ENCODE results near the gene NPAS3.

NPAS3 gene

GRCh38 chr14:33736299-33736825 lies 797.7 kb downstream of the NPAS3 start:
- DNase-seq = no peak

GRCh38 chr14:33736979-33737378 lies 798.3 kb downstream of the NPAS3 start:
- no peak for DNase-seq

DNA sequence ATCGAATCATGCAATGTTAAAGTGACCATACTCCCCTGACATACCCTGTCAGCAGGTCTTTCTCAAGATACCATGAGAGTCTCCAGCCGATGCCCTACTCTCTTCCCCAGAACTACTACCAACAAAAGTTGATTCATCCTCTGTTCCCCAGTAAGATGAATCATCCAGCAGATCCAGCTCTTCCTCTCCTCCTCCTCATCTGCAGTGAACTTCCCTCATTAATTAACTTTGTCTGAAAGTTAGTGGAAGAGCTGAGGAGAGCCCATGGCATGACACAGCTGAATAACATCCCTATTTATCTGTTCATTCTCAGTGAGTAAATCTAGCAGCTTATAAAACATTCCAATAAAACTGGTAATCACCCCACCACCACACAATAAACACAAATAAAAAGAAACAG lies 798.8 kb downstream of the NPAS3 start:
- no peak for DNase-seq

GRCh38 chr14:33738029-33738428 lies 799.4 kb downstream of the NPAS3 start:
- DNase-seq = no peak

GRCh38 chr14:33738491-33738890 lies 799.8 kb downstream of the NPAS3 start:
- DNase-seq = no peak

DNA sequence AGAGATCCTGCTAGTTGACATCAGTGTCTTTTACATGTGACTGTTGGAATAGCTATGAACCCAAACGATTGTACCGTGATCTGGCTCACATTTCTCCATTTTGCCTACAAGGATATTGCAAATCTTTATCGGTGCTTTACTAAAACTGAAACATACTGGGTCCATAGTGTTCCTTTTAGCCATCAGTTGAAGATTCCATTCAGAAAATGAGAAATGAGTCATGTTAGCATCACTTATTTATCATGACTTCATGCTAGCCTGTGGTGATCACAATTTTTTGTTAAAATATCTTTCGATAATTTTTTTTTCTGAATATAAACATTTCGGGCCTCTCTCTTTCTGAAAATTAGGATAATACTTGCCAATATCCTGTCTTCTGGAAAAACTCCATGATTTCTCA lies 801.9 kb downstream of the NPAS3 start:
- DNase-seq = no peak

DNA sequence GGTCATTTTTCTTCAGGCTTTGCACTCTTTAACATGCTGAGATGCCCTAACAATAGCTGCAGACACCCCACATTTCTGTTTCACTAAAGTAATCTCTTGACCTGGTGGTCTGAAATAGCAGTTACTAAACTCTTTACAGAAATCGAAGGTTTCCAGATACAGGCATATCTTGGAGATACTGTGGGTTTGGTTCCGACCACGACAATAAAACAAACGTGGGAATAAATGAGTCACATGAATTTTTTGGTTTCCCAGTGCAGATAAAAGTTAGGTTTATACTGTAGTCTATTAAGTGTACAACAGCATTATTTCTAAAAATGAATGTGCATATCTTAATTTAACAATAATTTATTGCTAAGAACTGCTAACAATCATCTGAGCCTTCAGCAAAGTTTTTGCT lies 803.5 kb downstream of the NPAS3 start:
- DNase-seq = no peak

DNA sequence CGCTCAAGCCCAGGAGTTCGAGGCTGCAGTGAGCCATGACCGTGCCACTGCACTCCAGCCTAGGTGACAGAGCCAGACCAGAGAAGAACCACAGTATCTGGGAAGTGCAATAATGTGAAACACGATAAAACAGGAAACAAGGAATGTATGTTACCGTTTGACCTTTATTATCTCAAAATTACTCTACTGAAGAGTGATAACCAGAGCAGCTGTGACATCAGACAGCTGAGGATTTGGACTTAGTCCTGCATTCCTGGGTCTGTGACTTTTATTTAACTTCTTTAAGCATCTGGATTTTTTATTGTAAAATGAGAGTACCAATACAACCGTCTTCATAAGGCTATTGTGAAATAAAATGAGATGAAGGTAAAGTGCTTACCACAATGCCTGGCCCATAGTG lies 806.5 kb downstream of the NPAS3 start:
- no peak for DNase-seq

DNA sequence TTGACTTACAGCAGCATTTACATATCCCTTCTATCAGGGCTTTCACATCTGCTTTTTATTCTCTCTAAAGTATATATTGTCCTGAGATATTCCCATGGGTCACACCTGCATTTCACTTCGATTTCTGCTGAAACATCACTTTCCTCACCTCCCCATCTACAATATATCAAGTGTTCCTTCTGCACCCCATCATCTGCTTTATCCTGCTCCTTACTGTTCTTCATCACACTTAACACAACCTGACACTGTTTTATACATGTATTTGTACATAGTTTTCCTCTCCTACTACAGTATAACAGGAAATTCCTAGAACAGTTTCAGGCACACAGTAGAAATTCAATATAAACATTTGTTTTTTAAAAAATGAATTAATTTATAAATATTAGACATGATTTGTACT lies 809.1 kb downstream of the NPAS3 start:
- DNase-seq = no peak

- DNase-seq = no peak
Measured at GRCh38 chr14:33754261-33754660, 815.6 kb downstream of the NPAS3 start.

- DNase-seq = no peak
Measured at GRCh38 chr14:33755358-33755757, 816.7 kb downstream of the NPAS3 start.

DNA sequence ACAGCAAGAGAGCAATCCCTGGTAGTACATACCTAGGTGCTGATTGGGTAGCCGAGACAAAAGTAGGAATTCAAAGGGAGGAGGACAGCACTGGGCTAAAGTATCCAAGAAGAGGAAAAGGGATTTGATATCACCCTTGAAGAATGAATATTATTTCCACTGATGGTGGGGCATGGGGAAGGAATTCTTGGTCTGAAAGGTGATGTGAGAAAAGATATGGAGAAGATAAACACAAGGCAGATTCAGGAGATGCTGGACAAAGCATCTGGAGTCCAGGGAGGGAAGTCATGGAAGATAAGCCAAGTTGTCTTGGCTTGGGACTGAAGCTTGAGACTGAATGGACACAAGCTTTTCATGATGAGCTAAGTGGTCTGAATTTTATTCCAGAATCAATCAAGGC lies 818.2 kb downstream of the NPAS3 start:
- DNase-seq = no peak

DNA sequence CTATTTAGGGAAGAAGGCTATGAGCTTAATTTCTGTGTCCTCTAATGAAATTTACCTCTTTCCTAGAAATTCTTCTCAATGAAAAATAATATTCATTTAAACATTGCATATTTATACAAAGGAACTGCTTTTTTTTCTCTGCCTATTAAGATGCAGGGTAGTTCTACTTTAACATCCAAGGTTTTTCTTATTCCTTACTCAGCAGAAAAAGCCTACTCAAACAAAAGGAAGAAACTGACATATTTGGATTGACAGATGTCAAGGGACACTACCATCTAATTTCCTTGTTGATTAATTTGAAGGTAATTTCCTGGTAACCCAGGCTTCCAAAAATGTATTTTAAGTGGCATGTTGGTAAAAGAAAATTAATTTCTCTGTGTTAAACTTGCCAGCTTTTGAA lies 819.9 kb downstream of the NPAS3 start:
- DNase-seq = no peak

DNA sequence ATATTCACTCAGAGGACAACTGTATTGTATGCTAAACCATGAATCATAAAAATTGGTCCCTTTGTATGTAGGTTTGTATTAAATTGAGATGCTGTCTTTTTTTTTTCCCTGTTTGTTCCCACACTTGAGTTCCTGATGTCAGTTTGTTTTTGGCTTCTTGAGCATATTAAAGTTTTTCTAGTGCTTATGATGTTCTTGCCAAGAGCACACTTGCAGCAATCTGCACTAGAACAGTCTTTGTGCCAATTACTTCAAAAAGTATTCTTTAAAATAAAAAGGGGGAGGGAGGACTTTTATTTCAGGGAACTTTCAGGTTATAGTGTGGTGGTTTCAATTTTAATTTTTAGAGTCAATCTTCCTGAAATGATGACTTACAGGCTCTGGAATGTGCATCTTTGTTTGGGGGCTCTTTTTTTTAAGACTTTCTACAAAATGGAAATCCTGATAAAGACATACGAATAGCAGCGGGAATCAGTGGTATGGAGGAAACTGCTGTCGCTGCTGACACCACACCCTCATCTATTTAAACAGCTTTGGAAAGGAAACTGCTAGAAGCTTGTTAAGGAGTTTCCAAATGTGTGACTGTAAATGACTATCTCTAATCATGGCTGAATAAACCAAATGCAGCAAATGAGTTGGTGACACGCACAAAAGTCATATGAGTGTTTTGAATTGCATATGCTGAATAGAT lies 823.6 kb downstream of the NPAS3 start:
- DNase-seq = no peak

- DNase-seq = no peak
Measured at GRCh38 chr14:33764876-33765650, 826.4 kb downstream of the NPAS3 start.

DNA sequence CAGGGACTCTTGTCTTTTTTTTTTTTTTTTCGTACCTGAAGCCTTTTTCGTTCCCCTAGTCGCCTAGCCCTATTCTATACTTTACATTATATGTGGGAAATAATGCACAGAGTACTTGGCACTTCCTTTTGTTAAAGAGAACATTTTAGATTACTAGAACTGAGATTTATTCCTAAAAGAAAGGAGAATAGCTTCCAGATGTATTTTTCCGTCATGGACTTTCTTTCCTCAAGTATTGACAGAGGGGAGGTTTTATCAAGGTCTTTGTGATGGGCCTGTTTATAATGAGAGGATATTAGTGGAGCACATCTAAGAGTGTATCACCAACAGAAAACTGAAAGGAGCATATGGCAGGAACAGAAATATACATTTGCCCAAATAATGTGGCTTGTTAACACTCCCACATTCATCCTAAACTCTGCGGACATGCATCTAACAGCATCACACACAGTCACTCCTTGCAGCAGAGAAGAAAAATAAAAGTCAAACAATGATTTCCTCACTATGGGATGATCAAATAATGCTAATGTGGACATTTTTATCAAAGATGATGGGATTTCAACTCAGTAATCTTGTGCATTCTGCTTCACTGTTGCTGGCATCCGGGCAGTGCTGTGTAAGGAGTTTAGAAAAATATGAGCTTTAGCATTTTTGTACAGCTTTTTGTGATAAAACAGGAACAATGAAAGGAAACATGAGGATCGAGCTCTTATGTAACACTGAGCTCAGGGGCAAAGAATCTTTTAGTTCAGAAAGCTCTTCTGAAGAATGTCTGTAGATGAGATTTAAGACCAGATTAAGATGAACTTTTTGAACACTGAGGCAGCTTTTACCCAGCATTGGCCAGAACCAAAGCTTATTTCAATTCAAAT lies 829.1 kb downstream of the NPAS3 start:
- DNase-seq = no peak

DNA sequence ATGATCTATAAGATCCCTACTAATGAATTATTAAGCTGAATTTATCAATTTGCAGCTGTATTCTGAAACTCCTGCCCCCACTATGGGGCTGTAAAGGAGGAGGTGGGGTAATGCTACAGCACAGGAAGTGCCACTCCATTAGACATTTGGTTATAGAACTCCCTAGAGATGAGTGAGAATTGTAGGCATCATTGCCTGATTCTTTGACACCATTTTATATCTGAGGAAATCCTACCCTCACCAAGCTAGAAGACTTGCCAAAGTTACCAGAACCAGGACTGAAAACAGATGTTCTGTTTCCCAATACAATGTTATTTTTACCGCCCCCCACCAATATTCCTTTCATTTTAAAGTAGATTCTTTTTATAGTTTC lies 829.8 kb downstream of the NPAS3 start:
- DNase-seq = no peak

GRCh38 chr14:33773205-33774030 lies 834.7 kb downstream of the NPAS3 start:
- no peak for DNase-seq

GRCh38 chr14:33774161-33774560 lies 835.5 kb downstream of the NPAS3 start:
- no peak for DNase-seq

- DNase-seq = no peak
Measured at GRCh38 chr14:33774723-33775470, 836.2 kb downstream of the NPAS3 start.

- DNase-seq = no peak
Measured at GRCh38 chr14:33776871-33777270, 838.2 kb downstream of the NPAS3 start.

DNA sequence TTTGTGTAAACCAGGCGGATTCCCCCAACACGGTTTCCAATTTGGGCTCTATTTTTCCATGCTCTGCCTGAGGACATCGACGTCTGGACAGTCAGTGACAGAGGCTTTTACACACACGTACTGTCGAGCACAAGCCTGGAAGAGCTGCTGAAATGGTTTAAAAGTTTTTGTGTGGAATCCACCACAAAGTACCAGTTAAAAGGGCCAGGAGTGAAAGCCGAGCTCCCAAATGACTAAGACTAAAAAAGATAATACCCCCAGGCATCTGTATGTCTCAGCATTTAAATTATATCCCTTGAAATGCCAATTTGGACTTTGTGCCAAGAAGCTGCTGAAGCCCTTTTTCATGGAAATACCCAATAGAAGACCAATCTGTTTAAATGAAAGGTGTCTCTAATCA lies 839.0 kb downstream of the NPAS3 start:
- no peak for DNase-seq
